GM10248 (cell line): ENCODE results near the gene GRB2.

Experiments
- CTCF ChIA-PET: fragments of 300-600 bp; sonication (Branson Sonifier 250); formaldehyde crosslinking; extraction: SDS; loops from one replicate; lab custom pipeline; 2021; ENCODE audit warnings: antibody characterized with exemption; lab: Yijun Ruan, JAX
- POLR2A ChIA-PET: fragments of 350-650 bp; sonication (Branson Sonifier 250); formaldehyde crosslinking; extraction: SDS; loops from one replicate; lab custom pipeline; 2020; ENCODE audit warnings: antibody characterized with exemption; lab: Yijun Ruan, JAX
- DNase-seq: peaks from one replicate; pipeline ENCODE4 v3.0.0; 2012; ENCODE audit errors: extremely low spot score
- TF ChIP-seq, protein P1 (sequence below): IDR thresholded peaks from 2 replicates; pipeline ENCODE4 v1.5.1; 2012; ENCODE audit warnings: mild to moderate bottlenecking, low read depth; ENCODE audit errors: extremely low read depth, missing control alignments, control extremely low read depth

The GRB2 gene

GRCh38 chr17:75406222-75406615 is 741 bp upstream of the GRB2 start:
- DNase-seq, result no peak
- POLR2A ChIA-PET, result interaction anchor here (0.6 to 2.1 kb wide), 10 partner anchors 9 to 430 kb away, joined by 3 to 11 read pairs (median 5); partner anchors contain the start of genes GGA3, MRPS7 and SLC25A19
- TF ChIP-seq, protein P1, sequence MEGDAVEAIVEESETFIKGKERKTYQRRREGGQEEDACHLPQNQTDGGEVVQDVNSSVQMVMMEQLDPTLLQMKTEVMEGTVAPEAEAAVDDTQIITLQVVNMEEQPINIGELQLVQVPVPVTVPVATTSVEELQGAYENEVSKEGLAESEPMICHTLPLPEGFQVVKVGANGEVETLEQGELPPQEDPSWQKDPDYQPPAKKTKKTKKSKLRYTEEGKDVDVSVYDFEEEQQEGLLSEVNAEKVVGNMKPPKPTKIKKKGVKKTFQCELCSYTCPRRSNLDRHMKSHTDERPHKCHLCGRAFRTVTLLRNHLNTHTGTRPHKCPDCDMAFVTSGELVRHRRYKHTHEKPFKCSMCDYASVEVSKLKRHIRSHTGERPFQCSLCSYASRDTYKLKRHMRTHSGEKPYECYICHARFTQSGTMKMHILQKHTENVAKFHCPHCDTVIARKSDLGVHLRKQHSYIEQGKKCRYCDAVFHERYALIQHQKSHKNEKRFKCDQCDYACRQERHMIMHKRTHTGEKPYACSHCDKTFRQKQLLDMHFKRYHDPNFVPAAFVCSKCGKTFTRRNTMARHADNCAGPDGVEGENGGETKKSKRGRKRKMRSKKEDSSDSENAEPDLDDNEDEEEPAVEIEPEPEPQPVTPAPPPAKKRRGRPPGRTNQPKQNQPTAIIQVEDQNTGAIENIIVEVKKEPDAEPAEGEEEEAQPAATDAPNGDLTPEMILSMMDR, result no peak
- CTCF ChIA-PET, result interaction anchor here (0.9 to 4.8 kb wide), 10 partner anchors 26 to 445 kb away, joined by 3 to 32 read pairs (median 4); partner anchors contain the start of genes MIF4GD and SLC25A19

DNA sequence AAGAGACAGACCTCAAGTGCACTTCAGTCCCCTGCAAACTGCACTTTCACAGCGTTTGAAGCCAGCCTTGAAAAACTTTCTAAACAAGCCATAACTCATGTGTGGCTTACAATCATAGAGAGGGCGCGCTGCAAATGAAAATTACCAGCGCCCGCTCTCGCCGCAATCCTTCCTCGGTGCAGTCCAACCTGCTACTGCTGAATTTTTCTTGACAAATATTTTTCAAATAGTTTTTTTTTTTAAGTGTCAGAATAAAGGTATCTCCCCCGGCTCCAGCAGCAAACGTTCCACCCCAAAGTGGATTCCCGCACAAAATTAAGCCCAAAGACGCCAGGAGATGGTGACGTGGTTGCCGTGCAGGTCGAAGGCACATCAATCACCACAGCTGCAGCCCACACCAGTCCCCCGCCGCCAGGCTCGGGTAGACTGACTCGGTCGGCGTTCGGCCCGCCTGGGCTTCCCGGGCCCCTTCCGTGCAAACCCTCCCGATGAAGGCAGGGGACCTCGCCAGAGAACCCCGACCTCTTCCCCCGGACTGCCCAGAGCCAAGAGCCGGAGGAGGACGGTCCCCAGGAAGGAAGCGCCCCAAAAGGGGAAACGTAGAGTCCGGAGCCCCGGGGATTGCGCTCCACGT is 630 bp downstream of the GRB2 start:
- DNase-seq, result no peak
- POLR2A ChIA-PET, result interaction anchor here (0.5 to 2.1 kb wide), 6 partner anchors 8 to 184 kb away, joined by 3 to 11 read pairs (median 4); partner anchors contain the start of genes GGA3, MRPS7 and SLC25A19
- CTCF ChIA-PET, result interaction anchor here (0.7 to 4.8 kb wide), 5 partner anchors 82 to 203 kb away, joined by 3 to 32 read pairs (median 3); partner anchors contain the start of gene SLC25A19
- TF ChIP-seq, protein P1, result no peak

- ChIA-PET POLR2A (no interaction called here), CTCF (interaction anchor here (1.1 to 1.6 kb wide), 3 partner anchors 10 to 90 kb away, joined by 3 to 4 read pairs (median 4); no protein-coding TSS in a partner anchor)
- peak; percentile 47 for DNase-seq
- TF ChIP-seq, protein P1, result peak; percentile 63
Measured at GRCh38 chr17:75404223-75404730, 1.2 kb downstream of the GRB2 start.

- POLR2A ChIA-PET, result no interaction called here
- DNase-seq, result no peak
- CTCF ChIA-PET, result interaction anchor here (0.9 to 1.7 kb wide), 5 partner anchors 9 to 132 kb away, joined by 3 to 7 read pairs (median 4); partner anchors contain the start of gene MIF4GD
- TF ChIP-seq, protein P1, result no peak
Measured at GRCh38 chr17:75403131-75403530, 2.3 kb downstream of the GRB2 start.

DNA sequence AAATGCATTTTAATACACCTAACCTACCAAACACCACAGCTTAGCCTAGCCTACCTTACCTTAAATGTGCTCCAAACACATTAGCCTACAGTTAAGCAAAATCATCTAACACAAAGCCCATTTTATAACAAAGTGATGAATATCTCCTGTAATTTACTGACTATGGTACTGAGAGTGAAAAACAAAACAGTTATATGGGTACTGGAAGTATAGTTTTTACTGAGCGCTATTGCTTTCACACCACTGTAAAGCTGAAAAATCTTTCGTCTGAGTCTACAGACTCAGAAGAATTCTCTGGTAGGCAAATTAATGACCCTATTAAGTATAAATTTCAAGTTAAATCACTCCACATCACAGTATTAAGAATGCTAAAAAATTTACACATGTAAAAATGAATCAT is 3.5 kb downstream of the GRB2 start:
- CTCF ChIA-PET, result interaction anchor here (0.7 to 2.9 kb wide), 8 partner anchors 10 to 131 kb away, joined by 3 to 11 read pairs (median 6); partner anchors contain the start of genes MIF4GD and SLC25A19
- POLR2A ChIA-PET, result interaction anchor here (0.9 to 1.0 kb wide), 2 partner anchors 9 to 83 kb away, joined by 3 read pairs; no protein-coding TSS in a partner anchor
- TF ChIP-seq, protein P1, result no peak
- no peak for DNase-seq

DNA sequence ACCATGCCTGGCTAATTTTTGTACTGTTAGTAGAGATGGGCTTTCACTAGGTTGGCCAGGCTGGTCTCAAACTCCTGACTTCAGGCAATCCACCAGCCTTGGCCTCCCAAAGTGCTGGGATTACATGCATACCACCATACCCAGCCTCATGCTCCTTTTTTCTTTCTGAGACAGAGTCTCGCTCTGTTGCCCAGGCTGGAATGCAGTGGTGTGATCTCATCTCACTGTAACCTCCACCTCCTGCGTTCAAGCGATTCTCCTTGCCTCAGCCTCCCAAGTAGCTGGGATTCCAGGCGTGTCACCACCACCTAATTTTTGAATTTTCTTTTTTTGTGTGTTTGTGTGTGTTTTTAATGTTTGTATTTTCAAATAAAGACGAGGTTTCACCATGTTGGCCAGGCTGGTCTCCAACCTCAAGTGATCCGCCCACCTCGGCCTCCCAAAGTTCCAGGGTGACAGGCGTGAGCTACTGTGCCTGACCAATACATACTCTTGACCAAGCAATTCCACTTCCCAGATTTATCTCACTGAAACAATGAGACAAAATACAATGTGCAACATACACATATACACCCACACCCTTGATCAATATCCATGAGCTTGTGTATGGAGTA is 5.0 kb downstream of the GRB2 start:
- ChIA-PET POLR2A (interaction anchor here (0.7 kb wide), 2 partner anchors 79 to 151 kb away, joined by 3 to 4 read pairs; no protein-coding TSS in a partner anchor), CTCF (interaction anchor here (0.9 to 2.9 kb wide), 8 partner anchors 12 to 130 kb away, joined by 3 to 11 read pairs (median 4); partner anchors contain the start of genes MIF4GD and SLC25A19)
- TF ChIP-seq, protein P1, result no peak
- DNase-seq, result no peak
